Fibroblast of lung (primary cell): ENCODE results near the gene DCAF8. TPM values are rescaled to one million over a fixed set of nuclear protein-coding genes. Genes with fewer than 3 reads are reported as not detected.

Source experiments
- DNase-seq, 2 donors: peaks; one replicate each; pipeline versions ENCODE4 v3.0.0 to v3.0.0-alpha.2; 2010; ENCODE audit warnings: low read depth in 2 of 2
- H2AFZ ChIP-seq: 2 replicates; pipeline ENCODE4 v1.5.1; 2012; ENCODE audit warnings: low read length, control low read depth, inconsistent platforms
- H3K27ac ChIP-seq: 2 replicates; pipeline ENCODE4 v1.5.1; 2011; ENCODE audit warnings: low read length, control low read depth; ENCODE audit not compliant: insufficient read depth
- H3K27me3 ChIP-seq: 2 replicates; pipeline ENCODE4 v1.5.1; 2011; ENCODE audit warnings: mild to moderate bottlenecking, low read length; ENCODE audit not compliant: control insufficient read depth, insufficient read depth
- H3K36me3 ChIP-seq: 2 replicates; pipeline ENCODE4 v1.5.1; 2011; ENCODE audit warnings: low read length; ENCODE audit not compliant: control insufficient read depth, insufficient read depth
- H3K4me1 ChIP-seq: 2 replicates; pipeline ENCODE4 v1.5.1; 2011; ENCODE audit warnings: low read length; ENCODE audit not compliant: control insufficient read depth, insufficient read depth; ENCODE audit errors: extremely low read depth
- H3K4me2 ChIP-seq: 2 replicates; pipeline ENCODE4 v1.5.1; 2011; ENCODE audit warnings: low read length, control low read depth; ENCODE audit not compliant: insufficient read depth; ENCODE audit errors: extremely low read depth
- H3K4me3 ChIP-seq, 4 experiments: fragments of 200-600 bp in 1 of 4; sonication (generic) in 1 of 4; replicated peaks in 1 of 4; 2 replicates each; pipeline ENCODE4 v1.5.1; 2011 to 2016; ENCODE audit warnings: low read length in 4 of 4, low read depth in 3 of 4, mild to moderate bottlenecking in 3 of 4, control low read depth in 2 of 4, inconsistent platforms in 1 of 4, mixed read lengths in 1 of 4; ENCODE audit not compliant: insufficient read depth in 1 of 4; ENCODE audit errors: control extremely low read depth in 1 of 4
- H3K79me2 ChIP-seq: 2 replicates; pipeline ENCODE4 v1.5.1; 2012; ENCODE audit warnings: mild to moderate bottlenecking, low read length, inconsistent platforms; ENCODE audit not compliant: control insufficient read depth, insufficient read depth
- H3K9ac ChIP-seq: 2 replicates; pipeline ENCODE4 v1.5.1; 2011; ENCODE audit warnings: mild to moderate bottlenecking, low read length, control low read depth; ENCODE audit not compliant: insufficient read depth
- H3K9me3 ChIP-seq: 2 replicates; pipeline ENCODE4 v1.5.1; 2012; ENCODE audit warnings: low read depth, low read length; ENCODE audit not compliant: control insufficient read depth, insufficient read depth
- H4K20me1 ChIP-seq: 2 replicates; pipeline ENCODE4 v1.5.1; 2011; ENCODE audit warnings: low read length; ENCODE audit not compliant: control insufficient read depth, insufficient read depth; ENCODE audit errors: extremely low read depth
- EZH2 ChIP-seq: IDR thresholded peaks from 2 replicates; pipeline ENCODE4 v1.5.1; 2012; ENCODE audit warnings: low read length, control low read depth, mild to moderate bottlenecking; ENCODE audit errors: missing control alignments
- polyA plus RNA-seq, 2 donors: library from polyadenylated mRNA; depleted of rRNA in 1 of 2; stranded (reverse) in 1 of 2; unstranded in 1 of 2; fragments of >200 nt; gene quantifications; 2 replicates each; pipeline ENCODE4 v1.2.1, GENCODE V29; 2011 to 2012; ENCODE audit warnings: missing spikeins in 1 of 2
- total RNA-seq: library from RNA; depleted of rRNA; stranded (reverse); fragments of >200 nt; gene quantifications from 2 replicates; pipeline ENCODE4 v1.2.1, GENCODE V29; 2014
- TF ChIP-seq, protein P1 (sequence below), 2 donors: IDR thresholded peaks in 1 of 2; conservative IDR thresholded peaks in 1 of 2; 1 replicate in 1 of 2; 2 replicates in 1 of 2; pipeline ENCODE4 v1.5.1; 2011 to 2012; ENCODE audit warnings: low read length in 2 of 2, control low read depth in 1 of 2, inconsistent platforms in 1 of 2, low read depth in 1 of 2, mild to moderate bottlenecking in 1 of 2

The DCAF8 gene
- total and polyA plus RNA-seq, 2 donors (not counting 1 experiment from before 2014, with no cell fraction given) = 72.6 to 89.8 TPM

- H4K20me1 ChIP-seq = no peaks in the 10 kb centered on the region
- no peak for DNase-seq
- TF ChIP-seq, protein P1, sequence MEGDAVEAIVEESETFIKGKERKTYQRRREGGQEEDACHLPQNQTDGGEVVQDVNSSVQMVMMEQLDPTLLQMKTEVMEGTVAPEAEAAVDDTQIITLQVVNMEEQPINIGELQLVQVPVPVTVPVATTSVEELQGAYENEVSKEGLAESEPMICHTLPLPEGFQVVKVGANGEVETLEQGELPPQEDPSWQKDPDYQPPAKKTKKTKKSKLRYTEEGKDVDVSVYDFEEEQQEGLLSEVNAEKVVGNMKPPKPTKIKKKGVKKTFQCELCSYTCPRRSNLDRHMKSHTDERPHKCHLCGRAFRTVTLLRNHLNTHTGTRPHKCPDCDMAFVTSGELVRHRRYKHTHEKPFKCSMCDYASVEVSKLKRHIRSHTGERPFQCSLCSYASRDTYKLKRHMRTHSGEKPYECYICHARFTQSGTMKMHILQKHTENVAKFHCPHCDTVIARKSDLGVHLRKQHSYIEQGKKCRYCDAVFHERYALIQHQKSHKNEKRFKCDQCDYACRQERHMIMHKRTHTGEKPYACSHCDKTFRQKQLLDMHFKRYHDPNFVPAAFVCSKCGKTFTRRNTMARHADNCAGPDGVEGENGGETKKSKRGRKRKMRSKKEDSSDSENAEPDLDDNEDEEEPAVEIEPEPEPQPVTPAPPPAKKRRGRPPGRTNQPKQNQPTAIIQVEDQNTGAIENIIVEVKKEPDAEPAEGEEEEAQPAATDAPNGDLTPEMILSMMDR (conservative IDR thresholded peaks at IDR 0.05 in 1 of 2, IDR thresholded peaks at IDR 0.05 in 1 of 2; ENCODE audit: low read depth in 1 of 2, low read length in 2 of 2) = no peak
- H2AFZ ChIP-seq = no peak overlapping the region
- no peaks in the 10 kb centered on the region for H3K4me1 ChIP-seq
- H3K9me3 ChIP-seq = no peaks in the 10 kb centered on the region
- no peak overlapping the region for H3K4me3 ChIP-seq
- H3K9ac ChIP-seq = no peak overlapping the region
- no peak overlapping the region for H3K4me2 ChIP-seq
- H3K27me3 ChIP-seq = no peaks in the 10 kb centered on the region
- no peak overlapping the region for H3K27ac ChIP-seq
- no peaks in the 10 kb centered on the region for H3K36me3 ChIP-seq
- H3K79me2 ChIP-seq = no peaks in the 10 kb centered on the region
Measured at GRCh38 chr1:160192234-160192633, 70.1 kb downstream of the DCAF8 start.

DNA sequence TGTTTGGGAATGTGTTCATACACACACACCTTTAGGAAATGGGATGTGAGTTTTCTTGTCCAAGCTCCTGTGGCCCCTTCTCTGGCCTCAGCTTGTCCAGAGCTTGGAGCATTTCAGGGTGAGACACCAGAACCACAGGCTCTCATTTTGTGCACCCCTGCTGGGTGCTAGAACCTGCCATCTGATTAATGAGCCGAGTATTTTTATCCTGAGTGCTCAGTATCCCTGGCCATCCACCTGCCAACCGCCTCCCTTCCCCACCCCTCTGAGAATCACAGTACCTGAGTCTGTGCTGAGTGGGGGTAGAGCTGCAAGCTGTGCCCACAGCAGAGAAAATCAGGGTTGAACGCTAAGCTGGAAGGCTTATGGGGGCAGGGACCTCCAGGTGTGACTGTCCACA lies 70.6 kb downstream of the DCAF8 start:
- Histone ChIP-seq H3K4me2 (no peak overlapping the region), H3K27ac (no peak overlapping the region), H3K9me3 (no peaks in the 10 kb centered on the region), H3K36me3 (no peaks in the 10 kb centered on the region), H3K79me2 (no peaks in the 10 kb centered on the region), H3K4me3 (no peak overlapping the region), H4K20me1 (no peaks in the 10 kb centered on the region), H3K4me1 (no peaks in the 10 kb centered on the region), H3K27me3 (no peaks in the 10 kb centered on the region), H3K9ac (no peak overlapping the region), H2AFZ (no peak overlapping the region)
- no peak for TF ChIP-seq EZH2
- TF ChIP-seq, protein P1 (conservative IDR thresholded peaks at IDR 0.05 in 1 of 2, IDR thresholded peaks at IDR 0.05 in 1 of 2; ENCODE audit: low read depth in 1 of 2, low read length in 2 of 2) = no peak
- DNase-seq = no peak

GRCh38 chr1:160189649-160190625 lies 72.4 kb downstream of the DCAF8 start, which contains the start of gene CASQ1:
Gene CASQ1 (plus strand): TSS chr1:160190575. CDS start chr1:160190752, 177 bp downstream.
- DNase-seq = peak; percentile 38 to 43
- Histone ChIP-seq H3K4me2 (no peak within 1 kb of the TSS), H4K20me1 (no peaks in the 10 kb centered on the region), H3K79me2 (no peaks in the 10 kb centered on the region), H3K9ac (no peak within 1 kb of the TSS), H3K27me3 (no peaks in the 10 kb centered on the region), H3K36me3 (no peaks in the 10 kb centered on the region), H3K9me3 (no peaks in the 10 kb centered on the region), H3K4me1 (no peaks in the 10 kb centered on the region), H3K4me3 (no peak within 1 kb of the TSS), H2AFZ (no peak within 1 kb of the TSS), H3K27ac (no peak within 1 kb of the TSS)
- no peak for TF ChIP-seq EZH2
- TF ChIP-seq, protein P1 (conservative IDR thresholded peaks at IDR 0.05 in 1 of 2, IDR thresholded peaks at IDR 0.05 in 1 of 2; ENCODE audit: low read depth in 1 of 2, low read length in 2 of 2) = no peak
